Measurements from ENCODE around the gene GDPD5.
A peak's percentile ranks its signal among the peaks of the same experiment; 100 is the strongest.

Gene GDPD5

DNA sequence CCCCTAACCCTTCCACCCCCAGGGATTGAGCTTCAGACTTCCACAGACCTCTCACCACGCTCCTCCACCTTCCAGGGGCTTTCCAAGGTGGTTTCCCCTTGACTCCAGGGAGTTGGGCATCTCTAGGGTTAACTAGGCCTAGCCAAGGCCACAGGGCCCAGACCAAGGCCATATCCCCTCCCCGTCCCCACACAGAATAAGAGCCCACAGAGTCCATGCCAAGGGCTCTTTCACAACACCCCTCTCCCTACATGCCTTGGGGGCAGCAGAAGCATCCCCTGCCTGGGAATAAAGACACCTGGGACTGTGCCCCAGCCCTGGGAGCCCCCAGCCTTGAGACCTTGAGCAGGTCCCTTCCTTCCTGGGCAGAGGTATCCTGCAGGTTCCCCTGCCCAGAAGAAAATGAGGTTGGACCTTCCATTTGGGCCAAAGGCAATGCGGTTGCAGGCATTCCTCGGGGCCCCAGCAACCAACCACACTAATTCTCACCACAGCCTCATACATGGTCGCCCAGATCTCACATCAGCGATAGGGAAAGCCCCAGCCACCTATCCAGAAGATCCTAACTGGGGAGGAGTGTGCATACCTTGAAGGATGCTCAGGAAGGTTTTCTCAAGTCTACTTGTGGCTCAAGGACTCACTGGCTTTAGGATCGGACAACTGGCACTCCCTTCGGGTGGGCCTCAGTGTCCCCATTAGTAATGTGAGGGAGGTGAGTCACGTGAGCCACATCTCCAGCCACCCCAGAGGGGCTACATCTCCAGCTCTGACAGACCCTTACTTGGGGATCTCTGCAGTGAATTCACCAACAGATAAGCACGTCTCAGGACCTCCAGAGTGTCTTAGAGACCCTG, 1.7 kb downstream of the GDPD5 start:
- H3K4me2 ChIP-seq = peak overlapping the region; percentile 99 to 100 (median 100)

DNA sequence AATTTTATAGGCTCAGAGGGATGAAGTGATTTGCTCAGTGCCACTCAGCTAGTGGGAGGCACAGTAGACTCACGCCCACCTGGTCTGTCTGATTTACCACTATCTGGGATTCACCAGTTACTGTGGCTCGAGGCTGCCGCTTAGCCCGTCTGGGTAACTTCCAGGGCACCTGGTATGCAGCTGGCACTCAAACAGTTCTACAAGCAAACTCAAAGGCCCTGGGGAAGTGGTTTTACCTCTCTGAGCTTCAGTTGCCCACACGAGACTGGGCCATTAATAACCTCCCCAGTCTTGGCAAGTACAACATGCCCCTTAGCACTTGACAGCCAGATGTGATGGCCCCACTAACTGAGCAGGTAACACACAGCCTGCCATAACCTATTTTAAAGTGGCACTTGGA, 2.6 kb downstream of the GDPD5 start:
- H3K9me3 ChIP-seq (replicated peaks in 1 of 11) = no peaks in the 10 kb centered on the region
- no peaks in the 10 kb centered on the region; a peak in 1 of 22 replicates for H3K36me3 ChIP-seq
- no peak for TF ChIP-seq Cebpa-rat (IDR thresholded peaks at IDR 0.05)
- H3K27ac ChIP-seq = no peak overlapping the region
- H3K9ac ChIP-seq = no peak overlapping the region
- peak overlapping the region in 10 of 11 experiments; percentile 99 to 100 (median 100); a peak in 19 of 22 replicates for H3K4me2 ChIP-seq
- no peak overlapping the region for H3K4me3 ChIP-seq
- H3K4me1 ChIP-seq = peaks cover 39 to 78% (median 69%) of the 10 kb centered on the region in 10 experiments
- H4K20me1 ChIP-seq = peaks cover 0 to 67% (median 30%) of the 10 kb centered on the region in 11 experiments; a peak in 15 of 22 replicates
- peaks cover 16 to 32% (median 26%) of the 10 kb centered on the region in 11 experiments for H3K27me3 ChIP-seq

More for the DNA sequence above, 1.7 kb downstream of the GDPD5 start:
- Histone ChIP-seq H3K27ac (no peak overlapping the region), H3K27me3 (peaks cover 16 to 32% (median 26%) of the 10 kb centered on the region in 11 experiments), H3K4me3 (peak overlapping the region; percentile 75 to 91 (median 85); a peak in 16 of 20 replicates), H3K9ac (peak overlapping the region in 4 of 11 experiments; percentile 83 to 85 (median 84); a peak in 4 of 22 replicates), H3K9me3 (replicated peaks in 1 of 11) (no peaks in the 10 kb centered on the region), H4K20me1 (peaks cover 0 to 59% (median 30%) of the 10 kb centered on the region in 11 experiments; a peak in 15 of 22 replicates), H3K4me1 (peaks cover 31 to 78% (median 69%) of the 10 kb centered on the region in 10 experiments), H3K36me3 (no peaks in the 10 kb centered on the region; a peak in 1 of 22 replicates)
- TF ChIP-seq Cebpa-rat (IDR thresholded peaks at IDR 0.05) = no peak

DNA sequence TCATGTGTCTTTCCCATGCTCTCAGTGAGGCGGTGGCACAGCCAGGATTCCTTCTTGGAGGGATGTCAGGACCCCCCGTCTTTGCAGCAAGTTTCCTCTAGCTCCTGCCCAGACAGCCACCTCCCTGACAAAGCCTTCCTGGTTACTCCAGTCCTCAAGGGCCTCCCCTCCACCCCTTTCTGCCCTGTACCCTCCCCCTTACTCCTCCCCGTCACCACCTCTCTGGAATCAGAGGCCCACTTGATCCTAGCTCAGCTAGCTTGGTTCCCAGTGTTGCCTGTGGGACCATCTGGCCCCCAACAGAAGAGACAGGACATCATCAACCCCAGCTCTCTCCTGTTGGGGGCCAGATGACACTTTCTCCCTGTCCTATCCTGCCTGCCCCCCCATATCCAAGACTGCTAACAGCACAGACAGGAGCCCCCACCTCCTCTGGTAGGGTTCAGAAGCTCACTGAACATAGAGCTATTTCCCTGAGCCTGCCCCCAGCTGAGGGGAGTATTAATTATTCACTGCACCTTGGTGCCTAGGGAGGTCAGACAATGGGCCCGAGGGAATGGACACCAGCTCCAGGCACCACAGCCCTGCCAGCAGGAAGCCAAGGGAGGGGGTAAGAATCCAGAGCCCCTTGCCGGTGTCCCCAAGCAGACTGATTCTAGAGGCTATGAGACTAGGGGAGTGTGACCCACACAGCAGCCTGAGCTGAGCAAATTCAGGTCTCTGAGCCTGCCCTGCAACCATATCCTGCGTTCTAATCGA, 3.3 kb downstream of the GDPD5 start:
- H3K27ac ChIP-seq = no peak overlapping the region

DNA sequence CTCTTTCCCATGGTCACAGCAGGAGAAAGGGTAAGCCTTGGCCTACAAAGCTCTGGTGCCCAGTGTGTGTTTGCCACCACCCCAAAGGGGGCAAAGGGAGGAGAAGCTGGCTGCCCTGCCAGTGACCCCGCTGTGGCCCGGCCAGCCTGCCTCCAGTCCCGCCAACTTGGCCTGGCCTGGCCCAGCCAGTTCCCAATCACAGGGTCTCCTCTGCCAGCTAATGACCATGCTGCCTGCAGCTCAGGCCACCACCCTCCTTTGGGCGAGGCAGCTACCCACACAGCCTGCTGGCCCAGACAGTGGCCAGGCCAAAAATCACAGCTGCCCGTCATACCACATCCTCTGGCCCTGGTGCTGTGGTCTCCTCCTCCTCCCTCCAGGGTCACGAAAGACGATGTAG, 5.1 kb downstream of the GDPD5 start:
- Histone ChIP-seq H3K4me2 (peak overlapping the region in 3 of 11 experiments; percentile 2 to 31 (median 15); a peak in 3 of 22 replicates), H3K9ac (no peak overlapping the region), H3K36me3 (peaks cover 0 to 4% (median 0%) of the 10 kb centered on the region in 11 experiments; a peak in 4 of 22 replicates), H4K20me1 (peaks cover 0 to 71% (median 30%) of the 10 kb centered on the region in 11 experiments; a peak in 15 of 22 replicates), H3K4me3 (no peak overlapping the region), H3K27ac (no peak overlapping the region), H3K4me1 (peaks cover 44 to 79% (median 70%) of the 10 kb centered on the region in 10 experiments), H3K9me3 (replicated peaks in 1 of 11) (peaks cover 0 to 10% (median 7%) of the 10 kb centered on the region in 11 experiments; a peak in 12 of 22 replicates), H3K27me3 (peaks cover 16 to 32% (median 26%) of the 10 kb centered on the region in 11 experiments)
- TF ChIP-seq Cebpa-rat (IDR thresholded peaks at IDR 0.05) = no peak

More for the DNA sequence above, 3.3 kb downstream of the GDPD5 start:
- Histone ChIP-seq H3K4me3 (no peak overlapping the region), H4K20me1 (peaks cover 0 to 71% (median 30%) of the 10 kb centered on the region in 11 experiments; a peak in 15 of 22 replicates), H3K9ac (0 out of 22 replicates have a peak overlapping the region, but pooled peaks of 1 of the 11 experiments have one; percentile 14), H3K4me1 (peaks cover 39 to 79% (median 69%) of the 10 kb centered on the region in 10 experiments), H3K4me2 (peak overlapping the region in 9 of 11 experiments; percentile 99 to 100 (median 100); a peak in 17 of 22 replicates), H3K36me3 (no peaks in the 10 kb centered on the region; a peak in 1 of 22 replicates), H3K9me3 (replicated peaks in 1 of 11) (no peaks in the 10 kb centered on the region), H3K27me3 (peaks cover 16 to 32% (median 26%) of the 10 kb centered on the region in 11 experiments)
- no peak for TF ChIP-seq Cebpa-rat (IDR thresholded peaks at IDR 0.05)

DNA sequence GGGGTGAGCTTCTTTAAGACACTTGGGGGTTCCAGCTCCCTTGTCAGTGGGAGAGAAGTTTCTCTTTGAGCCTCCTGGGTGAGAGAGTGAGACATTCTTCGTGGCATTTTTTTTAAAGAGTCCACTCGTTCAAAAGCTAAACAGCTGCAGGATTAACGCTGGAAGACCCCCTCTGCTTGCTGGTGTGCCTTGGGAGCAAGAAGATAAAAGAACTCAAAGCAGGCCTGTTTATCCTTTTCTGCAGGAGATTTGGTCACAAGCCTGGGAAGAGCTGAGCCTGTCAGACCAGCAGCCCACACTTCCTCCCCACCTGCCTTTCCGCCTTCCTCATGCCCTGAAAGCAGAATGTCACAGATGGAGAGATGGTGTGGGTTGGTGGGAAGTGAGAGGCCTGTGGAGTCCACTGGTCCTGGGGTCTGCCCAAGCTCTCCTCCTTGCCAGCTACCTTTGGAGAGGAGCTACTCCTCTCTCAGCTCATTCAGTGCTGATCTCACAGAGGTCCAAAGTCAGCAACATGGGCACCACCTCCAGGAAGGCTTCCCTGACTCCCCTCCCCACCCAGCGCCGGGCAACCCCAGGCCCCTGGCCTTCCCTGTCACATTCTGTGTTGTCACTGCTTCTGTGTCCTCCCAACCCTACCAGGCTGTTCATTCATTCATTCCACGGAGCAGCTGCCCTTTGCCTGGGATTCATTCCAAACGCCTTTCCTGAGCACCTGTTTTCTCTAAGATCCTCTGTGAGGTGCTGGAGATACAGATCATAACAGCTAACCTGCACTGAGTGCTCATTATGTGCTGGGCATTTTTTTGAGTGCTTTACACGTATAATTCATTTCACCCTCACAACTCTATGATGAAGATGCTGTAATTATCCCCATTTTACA, 6.7 kb downstream of the GDPD5 start:
- H4K20me1 ChIP-seq = peaks cover 0 to 64% (median 19%) of the 10 kb centered on the region in 11 experiments; a peak in 14 of 22 replicates
- H3K9me3 ChIP-seq (replicated peaks in 1 of 11) = peaks cover 0 to 13% (median 7%) of the 10 kb centered on the region in 11 experiments; a peak in 12 of 22 replicates
- H3K4me2 ChIP-seq = peak overlapping the region; percentile 28 to 82 (median 75)
- peaks cover 6 to 15% (median 11%) of the 10 kb centered on the region in 11 experiments; a peak in 21 of 22 replicates for H3K27me3 ChIP-seq
- H3K4me3 ChIP-seq = no peak overlapping the region
- peaks cover 33 to 80% (median 71%) of the 10 kb centered on the region in 10 experiments for H3K4me1 ChIP-seq
- peaks cover 0 to 4% (median 0%) of the 10 kb centered on the region in 11 experiments; a peak in 5 of 22 replicates for H3K36me3 ChIP-seq
- TF ChIP-seq Cebpa-rat (IDR thresholded peaks at IDR 0.05) = no peak
- peak overlapping the region in 3 of 11 experiments; percentile 12 to 50 (median 35); a peak in 2 of 22 replicates for H3K27ac ChIP-seq
- peak overlapping the region in 4 of 11 experiments; percentile 10 to 25 (median 24); a peak in 5 of 22 replicates for H3K9ac ChIP-seq

DNA sequence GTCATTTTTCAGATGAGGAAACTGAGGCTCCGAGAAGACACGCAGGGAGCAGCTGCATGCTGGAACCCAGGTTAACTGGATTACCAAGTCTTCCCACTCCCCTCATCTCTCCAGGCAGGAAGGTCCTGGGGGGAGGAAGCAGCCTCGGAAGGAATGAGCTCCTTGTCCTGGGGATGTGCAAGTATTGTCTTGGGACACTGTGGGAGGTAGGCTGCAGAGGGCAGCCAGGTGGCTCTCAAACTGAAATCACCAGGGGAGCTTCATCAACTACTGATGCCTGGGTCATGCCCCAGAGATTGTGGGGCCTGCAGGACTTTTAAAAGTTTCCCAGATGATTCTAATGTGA, 7.6 kb downstream of the GDPD5 start:
- peak overlapping the region; percentile 51 to 82 (median 75) for H3K4me2 ChIP-seq
- H3K4me1 ChIP-seq = peaks cover 26 to 72% (median 62%) of the 10 kb centered on the region in 10 experiments
- H3K36me3 ChIP-seq = peaks cover 0 to 4% (median 0%) of the 10 kb centered on the region in 11 experiments; a peak in 5 of 22 replicates
- H4K20me1 ChIP-seq = peaks cover 0 to 63% (median 11%) of the 10 kb centered on the region in 11 experiments; a peak in 12 of 22 replicates
- peaks cover 0 to 7% (median 2%) of the 10 kb centered on the region in 11 experiments; a peak in 11 of 22 replicates for H3K27me3 ChIP-seq
- no peak for TF ChIP-seq Cebpa-rat (IDR thresholded peaks at IDR 0.05)
- peak overlapping the region in 3 of 11 experiments; percentile 10 to 25 (median 23); a peak in 4 of 22 replicates for H3K9ac ChIP-seq
- peak overlapping the region in 3 of 11 experiments; percentile 11 to 50 (median 35); a peak in 3 of 22 replicates for H3K27ac ChIP-seq
- H3K4me3 ChIP-seq = no peak overlapping the region
- peaks cover 0 to 13% (median 7%) of the 10 kb centered on the region in 11 experiments; a peak in 12 of 22 replicates for H3K9me3 ChIP-seq (replicated peaks in 1 of 11)

DNA sequence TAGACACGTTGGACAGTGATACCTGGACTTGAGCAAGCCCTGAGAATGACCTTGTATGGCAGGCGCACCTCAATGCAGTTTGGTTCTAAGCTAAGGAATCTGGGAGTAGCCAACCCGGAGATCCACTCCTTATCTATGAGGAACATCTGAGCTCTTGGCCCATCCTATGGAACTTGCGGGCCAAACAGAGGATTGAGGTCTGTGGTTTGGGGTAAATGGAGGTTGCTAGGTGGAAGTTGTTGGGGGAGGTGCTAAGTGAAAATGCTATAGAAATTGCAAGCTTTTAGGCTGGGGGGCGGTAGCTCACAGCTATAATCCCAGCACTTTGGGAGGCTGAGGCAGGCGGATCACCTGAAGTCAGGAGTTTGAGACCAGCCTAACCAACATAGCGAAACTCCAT, 8.9 kb downstream of the GDPD5 start:
- Histone ChIP-seq H3K4me2 (peak overlapping the region; percentile 51 to 82 (median 75)), H3K27ac (peak overlapping the region in 4 of 11 experiments; percentile 11 to 35 (median 34); a peak in 3 of 22 replicates), H3K9ac (no peak overlapping the region; a peak in 1 of 22 replicates)

More for the DNA sequence above, 8.9 kb downstream of the GDPD5 start:
- peaks cover 29 to 61% (median 54%) of the 10 kb centered on the region in 10 experiments for H3K4me1 ChIP-seq
- H3K9me3 ChIP-seq (replicated peaks in 1 of 11) = peaks cover 0 to 13% (median 7%) of the 10 kb centered on the region in 11 experiments; a peak in 12 of 22 replicates
- H3K36me3 ChIP-seq = peaks cover 0 to 4% (median 0%) of the 10 kb centered on the region in 11 experiments; a peak in 5 of 22 replicates
- H4K20me1 ChIP-seq = peaks cover 0 to 52% (median 7%) of the 10 kb centered on the region in 11 experiments; a peak in 10 of 22 replicates
- H3K4me3 ChIP-seq = no peak overlapping the region
- TF ChIP-seq Cebpa-rat (IDR thresholded peaks at IDR 0.05) = no peak
- H3K27me3 ChIP-seq = no peaks in the 10 kb centered on the region
